HK-2 (cell line): ENCODE measurements around the gene NHSL1.

Source experiments
- DNase-seq: peaks from one replicate; pipeline ENCODE4 v3.0.0-alpha.2; 2018; ENCODE audit not compliant: unreplicated experiment

The NHSL1 gene, protein sequence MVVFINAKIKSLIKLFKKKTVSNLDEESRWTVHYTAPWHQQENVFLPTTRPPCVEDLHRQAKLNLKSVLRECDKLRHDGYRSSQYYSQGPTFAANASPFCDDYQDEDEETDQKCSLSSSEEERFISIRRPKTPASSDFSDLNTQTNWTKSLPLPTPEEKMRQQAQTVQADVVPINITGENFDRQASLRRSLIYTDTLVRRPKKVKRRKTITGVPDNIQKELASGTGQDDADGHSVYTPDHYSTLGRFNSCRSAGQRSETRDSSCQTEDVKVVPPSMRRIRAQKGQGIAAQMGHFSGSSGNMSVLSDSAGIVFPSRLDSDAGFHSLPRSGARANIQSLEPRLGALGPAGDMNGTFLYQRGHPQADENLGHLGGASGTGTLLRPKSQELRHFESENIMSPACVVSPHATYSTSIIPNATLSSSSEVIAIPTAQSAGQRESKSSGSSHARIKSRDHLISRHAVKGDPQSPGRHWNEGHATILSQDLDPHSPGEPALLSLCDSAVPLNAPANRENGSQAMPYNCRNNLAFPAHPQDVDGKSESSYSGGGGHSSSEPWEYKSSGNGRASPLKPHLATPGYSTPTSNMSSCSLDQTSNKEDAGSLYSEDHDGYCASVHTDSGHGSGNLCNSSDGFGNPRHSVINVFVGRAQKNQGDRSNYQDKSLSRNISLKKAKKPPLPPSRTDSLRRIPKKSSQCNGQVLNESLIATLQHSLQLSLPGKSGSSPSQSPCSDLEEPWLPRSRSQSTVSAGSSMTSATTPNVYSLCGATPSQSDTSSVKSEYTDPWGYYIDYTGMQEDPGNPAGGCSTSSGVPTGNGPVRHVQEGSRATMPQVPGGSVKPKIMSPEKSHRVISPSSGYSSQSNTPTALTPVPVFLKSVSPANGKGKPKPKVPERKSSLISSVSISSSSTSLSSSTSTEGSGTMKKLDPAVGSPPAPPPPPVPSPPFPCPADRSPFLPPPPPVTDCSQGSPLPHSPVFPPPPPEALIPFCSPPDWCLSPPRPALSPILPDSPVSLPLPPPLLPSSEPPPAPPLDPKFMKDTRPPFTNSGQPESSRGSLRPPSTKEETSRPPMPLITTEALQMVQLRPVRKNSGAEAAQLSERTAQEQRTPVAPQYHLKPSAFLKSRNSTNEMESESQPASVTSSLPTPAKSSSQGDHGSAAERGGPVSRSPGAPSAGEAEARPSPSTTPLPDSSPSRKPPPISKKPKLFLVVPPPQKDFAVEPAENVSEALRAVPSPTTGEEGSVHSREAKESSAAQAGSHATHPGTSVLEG (N-terminal part only)

DNA sequence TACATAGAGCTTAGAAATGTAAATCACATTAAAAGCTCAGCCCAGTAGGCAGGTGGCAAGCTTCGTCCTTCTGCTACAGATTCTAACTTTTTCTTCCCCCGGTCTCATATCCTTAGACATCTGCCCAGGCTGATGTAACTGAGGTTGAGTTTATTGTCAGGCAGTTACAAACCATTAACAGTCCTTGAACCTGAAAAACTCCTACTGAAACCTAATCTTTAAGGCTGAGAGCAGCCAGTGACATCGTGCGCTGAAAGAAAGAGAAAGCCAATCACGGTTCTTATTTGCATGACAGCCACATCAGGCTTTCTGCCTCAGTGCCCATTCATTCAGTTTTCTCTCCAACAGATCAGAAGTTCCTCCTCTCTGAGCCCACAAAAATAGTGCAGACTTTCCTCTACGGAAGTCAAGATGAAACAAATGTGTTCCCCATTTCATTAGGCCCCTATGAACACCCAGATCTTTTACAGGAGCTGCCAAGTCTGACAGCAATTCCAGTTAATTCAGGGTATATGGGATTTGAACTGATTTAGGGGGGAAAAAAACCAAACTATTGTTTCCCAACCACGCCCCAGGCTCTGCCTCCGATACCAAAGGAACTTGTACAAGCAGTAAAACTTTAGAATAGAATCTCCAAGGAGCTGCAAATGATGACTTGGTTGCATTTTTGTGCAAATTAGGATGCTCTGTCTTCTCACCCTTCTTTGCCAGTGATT is at the start of gene NHSL1:
Gene NHSL1 (minus strand): TSS at position 192 of the 716 bp plus-strand sequence. CDS start 204 bp downstream, outside the sequence.
- peak; percentile 26 for DNase-seq

DNA sequence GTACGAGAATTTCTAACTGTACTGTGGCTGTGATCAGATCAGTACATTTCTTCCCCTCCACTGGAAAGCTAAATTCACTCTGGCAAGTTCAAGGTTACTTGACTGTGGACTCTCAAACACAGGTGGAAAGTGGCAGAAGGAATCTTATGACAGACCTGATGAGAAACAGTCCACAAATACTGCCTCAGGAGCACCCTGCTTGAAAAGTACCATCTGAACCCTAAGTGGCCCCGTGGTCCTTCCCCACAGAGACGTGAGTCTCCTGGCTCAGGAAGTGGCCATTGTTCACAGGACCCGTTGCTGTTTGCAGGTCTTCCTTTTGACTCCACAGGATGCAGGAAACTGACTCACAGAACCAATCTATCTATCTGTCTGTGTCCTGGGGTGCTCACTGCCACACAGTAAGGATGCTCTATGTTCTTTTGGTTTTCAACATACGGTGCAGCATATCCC is 47.5 kb upstream of the NHSL1 start:
- no peak for DNase-seq

DNA sequence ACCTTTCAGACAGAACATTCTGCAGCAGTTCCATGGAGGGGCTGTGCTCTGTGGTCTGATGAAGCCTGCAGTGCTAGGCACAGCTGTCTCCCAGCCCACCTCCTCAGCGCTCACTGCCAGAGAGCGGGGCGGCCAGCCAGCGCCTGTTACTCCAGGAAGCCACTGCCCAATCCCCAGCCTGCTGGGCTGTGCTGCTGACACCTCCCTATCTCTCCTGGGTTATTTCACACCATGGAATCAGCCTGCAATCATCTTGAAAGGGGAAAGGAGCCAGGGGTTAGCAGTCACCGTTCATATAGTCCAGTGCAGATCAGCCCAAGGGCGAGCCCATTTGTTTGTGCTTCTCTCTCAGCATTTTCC is 46.3 kb upstream of the NHSL1 start:
- DNase-seq: no peak

DNA sequence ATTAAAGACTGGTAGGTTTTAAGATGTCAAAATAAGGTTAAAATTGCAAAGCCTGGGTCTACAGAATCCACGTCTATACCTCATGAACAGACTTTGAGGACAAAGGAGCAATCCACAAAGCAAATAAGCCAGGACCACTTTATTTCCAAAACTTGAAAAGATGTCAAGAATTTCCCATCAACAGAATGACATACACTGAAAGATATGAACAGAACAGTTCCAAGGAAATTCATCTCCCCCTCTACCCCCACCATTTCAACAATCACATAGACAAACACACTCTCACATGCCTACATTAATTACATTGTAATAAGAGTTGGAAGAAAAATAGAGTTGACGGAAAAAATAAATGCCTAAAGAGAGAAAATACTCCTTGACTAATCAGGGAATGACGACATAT is 45.2 kb upstream of the NHSL1 start:
- no peak for DNase-seq

DNA sequence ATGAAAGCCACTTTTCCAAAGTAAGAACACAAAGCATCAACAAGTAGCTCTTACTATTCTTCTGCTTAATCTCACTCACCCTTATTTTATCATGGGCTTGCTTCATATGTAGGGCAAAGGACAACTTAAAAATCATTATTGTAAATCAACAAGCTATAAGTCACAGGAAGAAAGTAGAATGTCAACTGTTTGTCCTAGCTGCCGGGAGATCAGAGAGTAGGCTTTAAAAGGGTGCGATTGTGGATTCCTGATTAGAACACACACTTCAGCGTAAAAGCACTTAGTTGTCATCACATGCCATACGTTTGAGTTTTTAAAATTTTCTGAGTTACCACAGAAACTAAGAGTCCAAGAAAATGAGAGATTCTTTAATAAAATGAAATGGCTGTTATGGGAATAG is 44.4 kb upstream of the NHSL1 start:
- no peak for DNase-seq

DNA sequence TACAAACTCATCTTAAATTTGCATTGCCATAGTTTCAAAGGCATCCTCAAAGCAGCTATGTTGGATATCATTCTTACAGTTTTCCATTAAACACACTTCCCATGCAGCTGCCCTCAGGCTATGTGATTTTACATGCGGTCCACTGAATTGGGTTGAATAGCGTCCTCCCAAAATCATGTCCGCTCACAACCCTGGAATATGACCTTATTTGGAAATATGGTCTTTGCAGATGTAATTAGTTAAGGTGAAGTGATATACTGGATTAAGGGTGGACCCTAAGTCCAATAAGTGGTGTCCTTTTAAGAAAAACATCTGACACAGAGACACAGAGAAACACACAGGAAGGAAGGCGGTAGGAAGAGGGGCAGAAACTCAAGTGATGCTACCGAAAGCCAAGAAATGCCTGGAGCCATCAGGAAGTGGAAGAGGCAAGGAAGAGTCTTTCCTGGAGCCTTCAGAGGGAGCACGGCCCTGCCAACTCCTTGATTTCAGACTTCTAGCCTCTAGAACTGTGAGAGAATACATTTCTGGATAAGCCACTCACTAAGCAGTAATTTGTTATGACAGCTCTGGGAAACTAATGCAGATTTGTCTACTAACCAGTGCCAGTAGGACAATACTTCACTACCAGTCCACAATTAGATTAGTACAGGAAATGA is 42.7 kb upstream of the NHSL1 start:
- DNase-seq: no peak

DNA sequence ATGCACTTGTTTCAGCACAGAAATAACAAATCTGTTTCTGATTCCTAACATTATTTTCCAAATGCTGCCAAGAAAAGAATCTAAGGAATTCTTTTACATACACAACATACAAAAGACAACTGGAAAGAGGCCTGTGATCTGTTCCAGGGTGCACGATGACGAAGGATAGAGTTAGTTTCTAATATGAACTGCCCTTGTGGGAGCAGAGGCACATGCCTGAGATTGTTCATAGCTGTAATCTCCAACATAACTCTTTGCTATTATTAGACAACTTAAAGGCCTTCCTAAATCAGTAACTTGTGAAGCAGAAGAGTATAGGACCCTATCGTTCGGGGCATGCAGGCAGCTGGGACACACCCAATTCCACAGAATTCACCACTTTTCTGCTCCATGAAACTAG is 41.2 kb upstream of the NHSL1 start:
- no peak for DNase-seq

DNA sequence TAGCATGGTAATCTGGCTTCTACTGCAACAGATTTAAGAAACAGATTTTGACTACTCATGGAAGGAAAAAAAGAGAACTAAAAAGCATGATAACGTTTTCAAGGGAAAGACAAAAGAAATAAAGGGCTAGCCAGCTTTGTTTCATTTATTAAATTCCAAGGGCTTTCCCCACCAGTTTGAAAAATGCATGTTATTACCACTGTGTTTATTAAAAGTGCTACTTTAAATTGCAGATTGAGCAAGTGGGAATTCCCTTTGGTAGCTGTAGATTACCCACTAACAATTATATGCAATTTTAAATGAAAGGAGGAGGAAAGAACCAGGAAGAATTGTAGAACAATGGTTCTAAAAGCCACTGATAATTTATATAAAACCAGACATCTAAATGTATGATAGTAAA is 40.6 kb upstream of the NHSL1 start:
- no peak for DNase-seq

DNA sequence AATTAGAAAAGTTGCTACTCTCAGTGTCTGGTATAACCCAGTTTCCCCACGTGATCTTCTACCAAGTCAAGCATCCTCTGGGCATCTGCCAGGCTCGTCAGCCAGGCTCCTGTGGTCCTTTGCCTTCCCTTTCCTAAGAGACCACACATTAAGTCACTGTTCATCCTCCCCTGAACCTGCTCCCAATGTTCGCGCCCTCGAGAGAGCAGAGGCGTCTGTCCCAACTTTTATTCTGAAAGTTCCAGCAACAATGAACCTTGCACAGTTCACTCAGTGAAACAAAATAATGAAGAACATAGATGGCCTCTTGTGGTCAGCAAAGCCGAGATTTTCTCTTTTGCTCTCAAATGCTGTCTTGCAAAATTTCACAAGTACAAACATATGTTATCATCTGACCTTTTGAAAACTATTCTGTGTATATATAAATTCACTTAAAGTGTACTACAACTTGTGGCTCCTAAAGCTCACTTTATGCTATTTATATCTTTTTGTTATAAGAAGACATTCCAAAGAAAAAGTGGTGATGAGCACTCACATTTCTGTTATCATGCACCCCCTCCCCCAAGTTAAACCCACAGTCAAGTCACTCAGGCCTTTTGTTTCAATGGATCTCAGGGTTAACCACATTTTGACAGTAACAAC is 39.2 kb upstream of the NHSL1 start:
- DNase-seq: no peak

DNA sequence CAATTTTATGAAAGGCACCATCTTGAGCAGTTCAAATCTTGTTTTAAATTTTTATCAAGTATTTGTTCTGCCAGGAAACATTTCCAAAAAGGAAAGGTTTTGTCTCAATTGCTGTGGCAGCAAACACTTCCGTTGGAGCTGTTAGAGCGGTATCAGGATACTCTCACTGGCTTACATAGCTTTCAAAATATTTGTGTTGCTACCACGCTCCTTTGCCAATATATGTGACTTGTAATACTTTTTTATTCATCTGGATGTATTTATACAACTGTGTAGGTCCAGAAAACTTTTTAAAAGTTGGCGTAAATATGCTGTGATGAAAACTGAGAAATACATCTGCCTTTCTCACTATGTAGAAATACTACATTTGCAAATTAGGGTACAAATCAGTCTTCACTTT is 37.8 kb upstream of the NHSL1 start:
- DNase-seq: no peak

DNA sequence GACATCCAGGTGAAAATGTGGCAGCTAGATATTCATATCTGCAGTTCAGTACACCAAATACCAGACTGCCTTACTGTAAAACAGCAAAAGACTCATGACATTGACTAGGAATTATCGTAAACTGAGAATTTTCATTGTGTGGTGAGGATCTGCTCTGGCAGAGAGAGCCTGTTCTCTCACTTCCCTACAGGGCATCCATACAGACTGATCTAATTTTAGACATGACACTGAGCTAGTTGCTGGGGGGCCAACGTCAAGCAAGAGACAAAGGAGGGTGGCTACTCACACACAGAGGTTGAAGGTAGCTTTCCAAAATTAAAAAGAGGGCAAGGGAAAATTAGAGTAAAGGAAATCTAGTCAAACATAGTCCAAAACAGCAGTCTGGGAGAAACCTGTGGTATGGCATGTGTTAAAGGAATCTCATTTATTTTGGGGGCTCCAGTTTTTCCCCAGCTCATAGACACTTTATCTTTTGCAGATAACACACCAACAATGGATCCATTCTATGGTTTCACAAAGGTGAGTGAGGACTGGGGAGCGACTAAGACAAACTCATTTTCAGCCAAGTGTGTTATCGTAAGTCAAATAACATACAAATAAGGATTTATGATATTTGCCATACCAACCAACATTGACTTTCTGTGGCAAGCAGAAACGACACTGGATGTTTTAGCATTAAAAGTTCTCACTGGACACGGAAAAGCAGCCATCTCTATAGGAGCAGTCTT is 36.6 kb upstream of the NHSL1 start:
- DNase-seq: no peak

DNA sequence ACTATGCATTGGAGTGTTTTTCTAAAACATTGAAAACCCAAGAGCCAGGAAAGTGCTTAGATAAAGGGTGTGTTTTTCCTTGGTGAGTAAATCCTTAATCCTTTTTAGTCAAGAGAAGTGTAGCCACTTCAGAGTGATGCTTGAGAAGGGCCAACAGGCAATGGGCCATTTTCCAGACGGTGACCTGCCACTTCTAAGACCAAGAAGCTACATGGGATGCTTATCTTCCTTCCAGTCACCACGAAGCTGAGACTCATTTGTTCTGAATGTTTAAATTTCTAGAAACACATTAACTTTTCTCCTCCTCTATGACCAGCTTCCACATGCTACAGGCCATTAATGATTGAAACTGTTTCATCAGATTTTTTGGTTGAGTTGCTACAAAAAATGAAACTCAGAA is 34.4 kb upstream of the NHSL1 start:
- DNase-seq: peak; percentile 6

DNA sequence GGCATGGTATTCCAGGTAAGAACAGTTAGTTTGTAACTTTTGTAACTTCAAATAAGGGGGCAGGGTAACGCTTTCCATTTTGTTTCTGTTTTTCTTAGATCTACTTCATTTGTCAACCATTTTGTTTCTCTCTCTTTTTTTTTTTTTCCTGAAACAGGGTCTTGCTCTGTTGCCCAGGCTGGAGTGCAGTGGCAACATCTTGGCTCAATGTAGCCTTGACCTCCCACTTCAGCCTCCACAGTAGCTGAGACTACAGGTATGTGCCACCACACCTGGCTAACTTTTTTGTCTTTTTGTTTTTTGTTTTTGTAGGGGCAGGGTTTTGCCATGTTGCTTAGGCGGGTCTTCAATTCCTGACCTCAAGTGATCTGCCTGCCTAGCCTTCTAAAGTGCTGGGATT is 32.1 kb upstream of the NHSL1 start:
- no peak for DNase-seq

DNA sequence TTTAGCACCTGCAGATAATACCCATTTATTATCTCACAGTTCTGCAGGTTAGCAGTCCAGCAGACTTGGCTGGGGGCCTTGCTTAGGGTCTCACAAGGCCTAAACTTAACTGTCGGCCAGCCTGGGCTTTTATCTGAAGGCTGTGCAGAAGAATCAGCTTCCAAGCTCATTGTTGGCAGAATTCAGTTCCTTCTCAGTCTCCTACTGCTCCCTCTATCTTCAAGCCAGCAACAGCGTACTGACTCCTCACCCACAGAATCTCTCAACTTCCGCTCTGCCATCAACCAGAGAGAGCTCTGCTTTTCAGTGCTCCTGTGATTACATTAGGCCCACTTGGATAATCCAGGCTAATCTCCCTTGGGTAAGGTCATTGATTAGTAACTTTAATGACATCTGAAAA is 30.2 kb upstream of the NHSL1 start:
- DNase-seq: no peak

DNA sequence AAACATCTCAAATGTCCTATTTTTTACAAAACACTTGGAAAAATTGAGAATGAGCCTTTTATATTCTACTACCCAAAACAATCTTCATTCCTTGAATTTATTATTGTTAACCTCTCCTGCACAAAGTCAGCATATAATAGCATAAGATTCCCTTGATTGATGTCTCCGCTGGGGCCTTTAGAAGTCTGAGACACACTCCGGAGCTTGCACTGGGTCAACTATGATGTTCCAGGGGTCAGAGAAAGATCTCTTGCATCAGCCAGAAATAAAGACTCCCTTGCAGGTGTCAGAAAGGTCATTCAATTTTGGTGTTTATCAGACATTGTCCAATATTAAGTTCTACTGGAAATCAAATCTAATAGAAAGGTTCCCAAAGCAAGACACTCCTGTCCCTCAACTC is 29.7 kb upstream of the NHSL1 start:
- no peak for DNase-seq

DNA sequence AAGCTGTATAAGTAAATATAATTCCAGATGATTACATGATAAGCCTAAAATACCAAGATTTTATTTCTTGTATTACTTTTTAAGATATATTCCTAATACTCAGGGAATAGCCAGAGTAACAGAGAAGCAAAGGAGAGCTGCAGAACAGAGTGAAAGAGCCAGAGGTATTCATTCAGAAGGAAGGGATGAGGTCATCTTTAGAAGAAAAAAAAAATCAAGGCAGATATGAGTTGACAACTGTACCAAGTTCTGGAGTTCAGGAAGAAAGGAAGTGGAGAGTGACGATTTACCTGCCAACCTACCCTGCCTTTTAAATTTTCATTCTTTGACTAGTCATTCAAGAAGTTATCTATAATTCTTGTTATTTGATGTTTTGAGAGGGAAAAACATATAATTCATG is 28.8 kb upstream of the NHSL1 start:
- DNase-seq: no peak

DNA sequence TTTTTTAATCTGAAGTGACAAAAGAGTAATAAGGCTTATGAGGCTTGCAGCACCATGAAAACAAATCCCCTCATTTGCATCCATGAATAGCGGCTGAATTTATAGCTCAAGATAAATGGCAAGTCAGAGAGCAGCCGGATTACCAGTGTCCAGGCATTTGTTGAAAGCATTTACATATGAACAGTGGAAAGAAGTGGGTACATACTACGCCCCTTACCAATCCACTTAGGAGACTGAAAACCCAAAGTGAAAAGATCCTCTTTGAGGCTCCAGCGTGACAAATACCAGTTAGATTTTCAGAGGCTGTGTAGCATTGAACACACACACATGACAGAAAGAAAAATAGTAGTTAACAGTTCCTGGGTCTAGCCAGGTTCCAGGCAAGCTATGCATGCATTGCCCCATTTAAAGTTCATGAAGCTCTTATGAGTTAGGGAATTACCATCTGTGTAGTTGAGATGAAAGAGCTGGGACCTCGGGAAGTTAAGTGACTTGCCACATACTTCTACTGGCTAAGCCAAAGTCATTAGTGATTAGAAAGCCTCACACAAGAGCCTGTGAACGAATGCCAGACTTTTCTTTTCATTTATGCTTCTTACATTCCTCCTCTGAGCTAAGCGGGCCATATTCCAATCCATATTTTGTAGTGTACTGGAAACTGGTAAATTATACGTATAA is 28.3 kb upstream of the NHSL1 start:
- no peak for DNase-seq

DNA sequence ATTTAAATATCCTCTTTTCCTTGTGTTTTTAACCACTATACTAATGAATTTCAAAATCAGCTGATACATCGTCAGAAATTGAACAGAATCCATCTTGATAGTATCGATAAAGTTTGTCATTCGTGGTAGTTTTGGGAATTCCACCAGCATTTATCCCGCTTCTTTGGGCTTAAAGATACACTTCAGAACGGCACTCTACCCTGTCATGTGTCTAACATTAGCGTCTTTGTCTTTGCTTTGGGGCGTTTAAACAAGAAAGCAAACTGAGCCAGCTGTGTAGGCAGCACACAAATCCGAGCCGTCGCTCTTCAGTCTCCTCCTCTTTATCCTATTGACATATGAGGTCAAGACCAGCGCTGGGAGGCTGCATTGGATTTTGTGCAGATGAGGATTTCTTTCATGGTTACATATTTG is 27.5 kb upstream of the NHSL1 start:
- DNase-seq: no peak

DNA sequence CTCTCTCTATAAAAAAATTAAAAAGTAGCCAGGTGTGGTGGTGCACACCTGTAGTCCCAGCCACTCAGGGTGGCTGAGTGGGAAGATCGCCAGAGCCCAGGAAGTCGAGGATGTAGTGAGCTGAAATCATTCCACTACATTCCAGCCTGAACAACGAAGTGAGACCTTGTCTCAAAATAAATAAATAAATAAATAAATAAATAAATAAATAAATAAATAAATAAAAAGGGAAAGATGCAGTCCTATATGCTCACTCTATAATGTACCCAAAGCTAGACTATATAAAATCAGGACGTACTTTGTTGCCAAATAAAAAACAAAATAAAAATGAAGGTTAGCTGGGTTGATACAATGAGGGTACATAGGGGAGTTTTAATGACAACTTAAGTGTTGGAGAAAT is 26.1 kb upstream of the NHSL1 start:
- DNase-seq: no peak
